Measurements from ENCODE around the gene PTPN22.
"Not testable (repeated sequence)": the region's sequence is repeated elsewhere in the genome, so short reads cannot be mapped to it uniquely, and the experiment has no call there.

Gene PTPN22

DNA sequence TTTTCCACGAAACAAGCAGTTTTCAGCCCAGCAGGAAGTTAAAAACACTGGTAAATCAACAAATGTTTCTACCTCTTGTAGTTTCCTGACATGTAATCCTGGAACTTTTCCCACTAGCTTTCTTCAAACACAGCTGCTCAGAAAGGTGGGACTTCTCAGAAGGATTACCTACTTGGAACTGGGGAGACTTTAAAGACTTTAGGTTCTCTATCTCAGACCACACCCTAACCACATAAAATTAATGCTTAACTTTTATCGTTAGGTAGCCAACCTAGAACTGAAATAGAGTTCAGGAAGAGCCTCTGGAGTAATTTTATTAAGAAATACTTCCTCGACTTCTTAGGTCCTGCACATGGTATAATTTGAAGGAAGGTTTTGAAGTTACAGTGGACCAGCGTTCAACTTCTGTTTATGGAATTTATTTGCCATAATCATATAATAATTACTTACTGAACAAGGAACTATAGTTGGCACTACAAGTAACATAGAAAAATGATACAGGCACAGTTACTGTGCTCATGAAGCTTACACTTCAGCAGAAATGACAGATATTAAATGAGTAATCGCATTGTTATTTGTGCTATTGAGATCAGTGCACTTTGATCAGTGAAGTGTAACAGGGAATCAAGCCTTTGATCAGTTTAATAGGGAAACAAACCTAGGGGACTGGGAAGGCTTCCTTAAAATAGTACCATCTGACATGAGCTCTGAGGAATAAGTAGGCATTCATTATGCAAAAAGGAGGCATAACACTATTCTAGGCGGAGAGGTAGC, 16.1 kb upstream of the PTPN22 start, which contains the start of gene BCL2L15:
BCL2L15 (minus strand) TSS at position 180 of the 774 bp plus-strand sequence. CDS start 206 bp downstream, outside the sequence.
- no peak for DNase-seq (ENCODE audit: low read depth)

DNA sequence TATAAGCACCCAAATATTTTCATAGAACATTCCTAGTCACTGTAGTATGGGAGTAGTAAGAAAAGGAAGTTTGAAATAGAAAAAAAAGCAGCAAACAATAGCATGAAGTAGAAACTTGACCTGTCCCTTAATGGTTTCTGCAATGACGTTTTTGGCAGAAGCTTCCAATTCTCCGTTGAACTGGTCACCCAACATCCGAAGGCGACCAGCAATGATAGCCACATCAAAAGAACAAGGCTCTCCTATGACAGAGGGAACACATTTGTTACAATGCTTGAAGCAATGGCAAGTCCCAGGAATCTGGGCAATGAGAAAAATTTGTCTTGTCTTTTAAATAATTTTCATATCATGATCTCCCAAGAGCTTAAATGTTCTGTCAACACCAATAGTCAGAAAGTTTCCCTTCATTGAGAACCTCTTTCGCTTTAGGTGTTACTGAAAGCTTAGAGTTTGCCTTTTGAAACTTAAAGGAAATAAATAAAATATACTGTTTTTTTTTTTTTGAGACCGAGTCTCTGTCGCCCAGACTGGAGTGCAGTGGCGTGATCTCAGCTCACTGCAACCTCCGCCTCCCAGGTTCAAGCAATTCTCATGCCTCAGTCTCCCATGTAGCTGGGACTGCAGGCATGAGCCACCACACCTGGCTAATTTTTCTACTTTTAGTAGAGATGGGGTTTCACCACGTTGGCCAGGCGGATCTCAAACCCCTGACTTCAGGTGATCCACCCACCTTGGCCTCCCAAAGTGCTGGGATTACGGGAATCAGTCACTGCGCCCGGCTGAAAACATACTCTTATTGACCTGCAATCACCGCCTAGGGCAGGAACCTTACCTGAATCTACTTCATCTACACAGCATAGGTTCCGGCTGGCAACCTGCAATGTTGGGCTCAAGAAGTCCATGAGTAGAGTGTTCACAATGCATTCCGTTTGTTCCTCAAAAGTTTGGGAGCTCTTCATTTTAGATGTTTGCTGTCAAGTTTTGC, 15.2 kb upstream of the PTPN22 start:
- DNase-seq (ENCODE audit: low read depth), result no peak

DNA sequence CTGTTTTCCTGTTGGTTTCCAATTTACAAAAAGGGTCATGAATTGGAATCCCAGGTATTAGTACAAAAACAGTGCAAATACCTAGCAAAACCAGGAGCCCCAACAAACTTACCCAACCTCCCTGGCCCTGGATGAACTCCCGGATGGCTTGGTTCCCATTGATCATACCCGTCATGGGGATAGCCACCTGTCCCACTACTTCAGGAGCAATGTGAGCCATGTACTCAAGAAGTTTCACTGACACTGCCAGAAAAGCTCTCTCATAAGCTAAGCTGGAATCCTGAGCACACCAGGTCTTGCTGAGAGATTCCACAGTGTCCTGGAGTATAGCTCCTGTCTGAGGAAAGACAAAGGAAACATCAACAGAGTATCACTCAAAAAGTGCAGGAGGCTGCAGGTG, 10.1 kb upstream of the PTPN22 start:
- no peak for DNase-seq (ENCODE audit: low read depth)

DNA sequence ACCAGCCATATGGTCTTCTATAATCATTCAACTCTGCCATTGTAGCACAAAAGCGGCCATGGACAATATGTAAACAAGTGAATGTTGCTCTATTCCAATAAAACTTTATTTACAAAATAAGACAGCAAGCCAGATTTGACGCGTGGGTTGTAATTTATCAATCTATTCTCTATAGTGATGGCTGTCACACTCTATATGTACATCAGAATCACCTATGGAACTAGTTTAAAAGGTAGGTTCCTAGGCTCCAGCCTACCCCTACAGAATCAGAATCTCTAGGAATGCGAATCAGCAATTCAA, 8.2 kb upstream of the PTPN22 start:
- no peak for DNase-seq (ENCODE audit: low read depth)

DNA sequence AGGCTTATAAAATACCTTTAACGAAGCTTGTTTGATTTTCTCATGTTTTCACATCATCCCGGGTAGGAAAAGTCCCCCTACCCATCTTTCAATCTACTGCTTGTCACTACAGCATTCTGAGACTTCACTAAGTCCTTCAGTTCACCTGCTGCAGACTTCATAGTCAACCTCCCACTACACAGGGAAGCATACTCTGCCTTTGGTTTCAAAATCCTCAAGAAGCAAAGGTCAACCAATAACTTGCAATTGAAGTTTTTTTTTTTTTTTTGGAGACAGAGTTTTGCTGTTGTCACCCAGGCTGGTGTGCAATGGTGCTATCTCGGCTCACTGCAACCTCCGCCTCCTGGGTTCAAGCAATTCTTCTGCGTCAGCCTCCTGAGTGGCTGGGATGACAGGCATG, 4.7 kb upstream of the PTPN22 start:
- DNase-seq (ENCODE audit: low read depth), result no peak

DNA sequence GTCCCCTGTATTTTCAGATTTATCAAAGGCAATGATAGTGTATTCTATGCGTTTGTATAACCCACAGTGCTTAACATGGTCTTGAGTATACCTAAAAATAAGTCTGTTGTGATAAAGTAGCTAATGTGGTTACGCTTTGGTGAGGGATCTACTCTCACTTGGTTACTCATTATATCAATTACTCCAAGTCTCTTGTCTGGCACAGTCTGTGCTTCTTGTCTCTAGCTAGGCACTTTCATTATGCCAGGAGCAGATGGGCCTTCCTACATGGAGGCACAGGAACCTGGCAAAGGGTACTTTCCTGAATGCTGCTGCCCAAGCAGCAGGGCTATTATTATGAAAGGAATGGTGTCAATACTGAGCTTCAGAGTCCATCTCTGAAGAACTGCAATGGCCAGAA, 4.2 kb upstream of the PTPN22 start:
- no peak for DNase-seq (ENCODE audit: low read depth)

DNA sequence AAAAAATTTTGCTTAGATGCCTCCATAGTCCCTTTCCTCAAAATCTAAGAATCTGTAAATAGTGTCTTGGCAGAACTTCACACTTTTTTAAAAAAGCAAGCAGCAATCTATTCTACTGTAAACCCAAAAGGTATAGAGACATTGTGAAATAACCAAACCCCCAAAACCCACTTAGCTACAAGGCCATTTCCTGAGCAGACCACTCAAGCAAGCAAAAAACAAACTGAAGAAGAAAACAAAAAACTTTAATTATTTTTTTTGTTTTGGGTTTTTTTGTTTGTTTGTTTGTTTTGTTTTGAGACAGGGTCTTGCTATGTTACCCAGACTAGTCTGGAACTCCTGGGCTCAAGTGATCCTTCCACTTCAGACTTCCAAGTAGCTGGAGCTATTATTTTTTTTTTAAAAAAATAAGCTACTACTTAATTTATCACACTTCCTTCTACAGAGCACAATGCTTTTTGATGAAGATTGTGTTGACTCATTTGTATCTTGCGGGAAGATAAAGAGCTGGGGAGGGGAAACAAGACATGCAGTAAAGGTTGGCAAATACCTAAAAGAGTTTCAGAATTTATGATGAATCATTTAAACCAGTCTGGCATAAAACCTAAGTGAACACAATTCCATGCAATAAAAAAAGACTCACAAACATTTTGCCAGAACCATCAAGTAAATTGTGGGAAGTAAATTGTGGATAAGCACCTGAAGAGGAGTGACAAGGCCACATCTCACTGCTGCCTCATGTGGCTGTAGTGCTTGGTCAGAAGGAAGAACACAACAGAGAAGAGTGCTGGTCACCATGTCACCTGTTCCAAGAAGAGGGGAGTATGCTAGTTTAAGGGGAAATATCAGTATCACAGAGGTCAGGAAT, 2.7 kb upstream of the PTPN22 start:
- no peak for DNase-seq (ENCODE audit: low read depth)

DNA sequence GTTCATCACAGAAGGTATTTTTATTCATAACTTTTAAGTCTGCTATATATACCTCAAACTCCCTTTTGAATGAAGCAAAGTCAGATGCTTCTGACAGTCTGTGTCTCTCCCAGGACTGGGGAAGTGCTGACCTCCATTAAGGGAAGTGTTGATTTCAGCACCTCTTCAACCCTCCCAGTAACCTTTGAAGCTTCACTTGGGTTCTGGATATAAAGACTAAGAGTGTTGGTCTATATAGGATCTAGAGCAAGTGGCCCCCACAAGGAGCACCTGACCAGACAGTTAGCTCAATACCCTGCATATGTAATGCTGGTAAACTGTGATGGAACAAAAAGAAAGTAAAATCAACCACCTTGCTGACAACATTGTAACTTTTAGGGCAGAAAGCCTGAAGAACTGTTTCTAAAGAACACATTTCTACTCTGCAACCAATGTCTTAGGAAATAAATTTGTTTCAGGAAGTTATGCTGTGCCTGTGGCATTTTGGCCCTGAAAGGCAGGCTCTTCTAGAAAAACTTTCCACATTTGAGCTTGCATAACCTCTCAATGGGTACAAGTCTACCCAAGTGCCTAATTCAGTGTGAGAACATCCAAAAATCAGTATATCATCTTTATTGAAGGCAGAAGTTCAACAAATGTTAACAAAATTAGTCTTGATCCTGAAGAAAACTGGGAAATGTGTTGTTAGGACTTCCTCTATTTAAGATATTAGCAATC, 865 bp upstream of the PTPN22 start:
- DNase-seq (ENCODE audit: low read depth), result no peak

DNA sequence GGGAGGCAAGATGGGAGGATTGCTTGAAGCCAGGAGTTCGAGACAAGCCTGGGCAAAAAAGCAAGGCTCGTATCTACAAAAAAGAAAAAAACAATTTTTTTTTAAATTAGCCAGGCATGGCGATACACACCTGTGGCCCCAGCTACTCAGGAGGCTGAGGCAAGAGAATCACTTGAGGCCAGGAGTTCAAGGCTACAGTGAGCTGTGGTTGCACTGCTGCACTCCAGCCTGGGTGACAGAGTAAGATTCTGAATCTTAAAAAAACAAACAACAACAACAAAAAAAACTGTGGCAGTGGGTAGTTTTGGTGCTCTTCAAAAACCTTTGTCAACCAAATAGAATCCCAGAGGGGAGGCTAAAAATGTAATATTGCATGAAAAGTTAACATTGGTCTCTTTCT, 734 bp downstream of the PTPN22 start:
- DNase-seq (ENCODE audit: low read depth), result no peak

DNA sequence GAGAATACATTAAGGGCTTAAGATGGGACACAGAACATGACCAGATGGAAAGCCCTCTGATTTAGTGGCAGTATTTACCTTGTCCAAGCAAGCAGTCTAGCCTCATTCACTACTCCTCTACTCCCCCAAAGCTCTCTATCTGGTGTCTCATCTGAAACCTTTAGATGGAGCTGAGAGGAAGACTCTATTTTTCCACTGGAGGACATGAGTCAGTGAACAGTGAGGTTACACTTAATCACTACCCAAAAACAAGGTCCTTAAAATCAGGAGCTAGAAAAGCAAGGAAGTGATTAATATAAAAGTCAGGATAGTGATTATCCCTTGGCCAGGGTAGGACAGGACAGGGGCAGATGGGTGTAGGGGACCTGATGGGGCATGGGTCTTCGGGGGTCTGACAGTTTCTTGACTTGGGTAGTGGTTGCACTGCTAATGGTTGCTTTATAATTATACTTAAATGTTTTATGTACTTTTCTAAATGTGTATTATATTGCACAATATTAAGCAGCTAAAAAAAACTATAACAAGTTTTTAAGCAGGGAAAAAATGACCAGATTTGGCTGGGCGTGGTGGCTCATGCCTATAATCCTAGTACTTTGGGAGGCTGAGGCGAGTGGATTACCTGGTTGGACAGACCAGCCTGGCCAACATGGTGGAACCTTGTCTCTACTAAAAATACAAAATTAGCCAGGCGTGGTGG, 3.0 kb downstream of the PTPN22 start:
- DNase-seq (ENCODE audit: low read depth), result no peak

DNA sequence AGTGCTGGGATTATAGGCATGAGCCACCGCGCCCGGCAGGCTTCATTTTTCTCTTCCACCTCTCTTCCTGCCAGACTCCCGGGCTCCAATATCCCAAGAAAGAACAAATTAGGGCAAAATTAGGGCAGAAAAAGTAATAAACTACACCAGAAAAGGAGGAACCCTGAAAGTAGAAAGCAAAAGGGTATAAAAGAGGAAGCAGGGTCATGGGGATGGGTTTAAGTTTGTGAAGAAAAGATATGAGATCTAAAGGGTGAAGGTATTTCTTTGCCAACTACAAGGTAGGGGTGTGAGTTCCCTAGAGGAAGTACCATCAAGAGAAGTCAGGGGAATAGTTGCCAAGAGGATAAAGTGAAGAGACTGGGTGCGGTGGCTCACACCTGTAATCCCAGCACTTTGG, 9.9 kb downstream of the PTPN22 start:
- no peak for DNase-seq (ENCODE audit: low read depth)

DNA sequence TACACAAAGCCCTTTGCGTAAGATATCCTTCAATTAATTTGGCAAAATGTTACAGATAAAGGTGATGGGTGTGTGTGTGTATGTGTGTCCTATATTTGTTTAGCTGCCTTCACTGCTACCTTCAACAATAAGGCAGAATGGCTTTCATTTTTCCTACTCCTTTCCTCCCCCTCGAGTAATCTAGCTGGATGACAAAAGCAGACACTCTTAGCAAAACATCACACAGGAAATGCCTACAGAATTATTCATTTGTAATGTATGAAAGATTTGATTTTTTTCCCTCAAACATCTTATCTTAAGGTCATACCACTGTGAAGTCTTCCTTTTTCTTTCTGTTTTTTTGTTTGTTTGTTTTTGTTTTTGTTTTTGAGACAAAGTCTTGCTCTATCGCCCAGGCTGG, 10.6 kb downstream of the PTPN22 start:
- no peak for DNase-seq (ENCODE audit: low read depth)

DNA sequence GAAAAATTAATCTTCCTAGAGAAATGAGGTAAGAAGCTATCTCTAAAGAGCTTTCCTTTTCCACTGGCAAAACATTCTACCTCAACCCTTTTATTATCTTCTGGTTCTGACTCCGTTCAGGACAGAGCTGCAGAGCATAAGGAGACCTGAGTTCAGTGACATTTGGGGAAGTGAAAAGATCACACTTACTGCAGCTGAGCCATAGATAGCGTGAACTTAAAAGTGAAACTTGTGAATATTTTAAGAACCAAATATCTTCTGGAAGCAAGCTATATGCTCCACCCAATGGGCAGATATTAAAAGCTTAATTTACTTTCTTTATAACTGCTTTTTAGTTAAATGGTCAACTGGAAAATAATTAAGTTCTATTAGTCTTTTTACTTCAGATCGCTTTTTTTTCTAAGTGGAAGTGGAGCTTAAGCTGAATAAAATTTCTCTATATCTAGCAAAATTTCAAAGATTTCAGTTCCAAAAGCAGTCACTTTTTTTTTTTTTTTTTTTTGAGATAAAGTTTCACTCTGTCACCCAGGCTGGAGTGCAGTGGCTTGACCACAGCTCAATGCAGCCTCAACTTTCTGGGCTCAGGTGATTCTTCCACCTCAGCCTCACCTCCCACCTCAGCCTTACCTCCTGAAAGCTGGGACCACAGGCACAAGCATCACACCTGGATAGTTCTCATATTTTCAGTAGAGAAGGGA, 11.9 kb downstream of the PTPN22 start:
- DNase-seq (ENCODE audit: low read depth), result no peak

DNA sequence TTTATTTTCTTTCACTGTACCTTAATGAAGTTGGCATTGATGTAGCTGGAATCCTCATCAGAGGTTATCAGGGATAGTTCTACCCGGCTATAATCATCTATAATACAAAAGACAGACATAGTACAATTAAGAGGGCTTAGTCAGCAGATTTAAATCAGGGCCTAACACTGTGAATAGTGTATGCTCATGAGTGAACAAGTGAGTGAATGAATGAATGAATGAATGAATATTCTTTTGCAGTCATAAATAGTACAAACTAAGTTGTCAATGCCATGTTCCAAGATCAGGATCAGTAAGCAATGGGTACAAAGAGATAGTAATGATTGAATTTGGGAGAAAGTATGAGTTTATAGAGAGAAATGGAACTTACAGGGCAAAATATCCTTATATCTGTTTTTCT, 12.5 kb downstream of the PTPN22 start:
- no peak for DNase-seq (ENCODE audit: low read depth)

DNA sequence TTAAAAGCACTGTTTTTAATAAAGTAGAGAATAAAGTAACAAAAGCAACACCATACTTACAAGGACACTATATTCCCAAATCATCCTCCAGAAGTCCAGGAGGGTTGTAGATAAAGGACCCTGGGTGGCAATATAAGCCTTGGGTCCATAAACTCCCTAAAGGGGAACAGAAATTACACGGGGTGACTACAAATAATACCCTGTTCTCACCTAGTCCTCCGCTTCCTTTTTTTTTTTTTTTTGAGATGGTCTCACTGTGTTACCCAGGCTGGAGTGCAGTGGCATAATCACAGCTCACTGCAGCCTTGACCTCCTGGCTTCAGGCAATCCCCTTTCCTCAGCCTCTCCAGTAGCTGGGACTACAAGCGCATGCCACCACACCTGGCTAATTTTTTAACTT, 13.1 kb downstream of the PTPN22 start:
- no peak for DNase-seq (ENCODE audit: low read depth)

DNA sequence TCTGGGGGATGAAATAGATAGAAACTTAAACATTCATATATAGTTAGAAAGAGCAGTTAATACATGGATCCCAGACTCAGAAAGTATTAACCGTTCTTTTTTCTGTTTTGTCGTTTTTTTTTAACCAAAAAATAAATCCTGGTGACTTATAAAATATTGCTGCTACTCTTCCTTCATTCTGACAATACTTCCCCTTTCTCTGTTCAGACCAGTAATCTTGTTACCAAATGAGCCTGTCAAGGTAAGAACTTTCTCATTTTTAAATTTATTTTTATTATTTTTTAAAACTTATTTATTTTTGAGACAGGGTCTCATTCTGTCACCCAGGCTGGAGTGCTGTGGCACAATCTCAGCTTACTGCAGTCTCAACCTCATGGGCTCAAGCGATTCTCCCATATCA, 13.7 kb downstream of the PTPN22 start:
- DNase-seq (ENCODE audit: low read depth), result no peak

DNA sequence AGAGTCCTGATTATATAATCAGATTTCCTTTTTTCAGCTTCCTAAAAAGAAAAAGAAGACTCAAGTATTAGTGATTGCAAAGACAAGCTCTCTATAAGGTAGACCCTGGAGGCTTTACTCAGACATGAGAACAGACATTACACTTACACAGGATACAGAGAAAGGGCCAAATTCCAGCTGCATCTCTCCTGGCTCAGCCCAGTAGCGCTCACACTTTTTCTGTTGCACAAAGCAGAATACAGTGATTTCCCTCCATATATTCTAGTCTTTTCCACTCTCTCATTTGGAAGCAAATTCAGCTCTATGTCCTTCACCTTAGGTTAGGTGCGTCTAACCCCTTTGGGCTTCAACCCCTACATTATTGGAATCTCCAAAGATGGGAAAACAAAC, 15.1 kb downstream of the PTPN22 start:
- no peak for DNase-seq (ENCODE audit: low read depth)

DNA sequence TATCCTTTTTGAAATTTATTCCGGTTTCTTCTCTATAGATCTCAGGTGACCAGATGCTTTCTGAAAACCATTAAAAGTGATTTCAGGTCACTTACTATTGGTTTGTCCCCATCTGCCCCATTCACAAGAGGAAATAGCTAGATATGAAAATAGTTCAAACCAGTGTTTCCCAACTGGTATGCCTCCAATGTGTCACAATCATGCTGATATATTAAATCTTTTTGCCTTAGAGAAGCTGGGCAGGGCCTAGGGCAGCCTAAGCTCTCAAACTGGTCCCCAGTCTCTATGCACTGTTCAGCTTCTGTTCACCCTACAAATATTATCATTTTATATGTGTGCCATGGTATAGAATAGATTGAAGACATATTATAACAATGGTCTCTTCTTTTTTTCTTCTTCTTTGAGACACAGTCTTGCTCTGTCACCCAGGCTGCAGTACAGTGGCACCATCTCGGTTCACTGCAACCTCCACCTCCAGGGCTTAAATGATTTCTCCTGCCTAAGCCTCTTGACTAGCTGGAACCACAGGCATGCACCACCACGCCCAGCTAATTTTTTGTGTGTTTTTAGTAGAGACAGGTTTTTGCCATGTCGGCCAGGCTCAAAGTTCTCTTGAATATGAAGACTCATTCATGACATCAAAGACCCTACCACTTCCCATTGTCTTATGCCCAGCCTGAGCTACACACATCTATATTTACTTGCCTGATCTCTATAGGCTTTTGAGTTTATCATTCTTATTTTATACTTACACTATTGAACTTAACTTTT, 15.7 kb downstream of the PTPN22 start:
- no peak for DNase-seq (ENCODE audit: low read depth)

DNA sequence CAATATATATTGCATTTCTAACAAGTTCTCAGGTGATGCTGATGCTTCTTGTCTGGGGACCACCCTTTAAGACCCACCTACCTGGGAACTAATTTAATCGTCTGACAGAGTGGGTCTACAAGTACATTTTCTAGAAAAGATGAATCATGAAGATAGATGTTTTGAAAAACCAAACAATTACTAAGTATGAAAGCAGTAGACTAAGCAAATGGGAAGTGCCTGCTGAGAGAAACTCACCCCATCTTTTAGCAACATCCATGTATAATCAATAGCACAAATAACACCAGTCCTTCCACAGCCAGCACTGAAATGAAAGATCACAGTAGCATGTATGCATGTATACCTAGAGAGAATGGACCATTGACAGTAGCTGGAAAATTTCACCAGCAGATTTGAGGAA, 17.3 kb downstream of the PTPN22 start:
- no peak for DNase-seq (ENCODE audit: low read depth)

DNA sequence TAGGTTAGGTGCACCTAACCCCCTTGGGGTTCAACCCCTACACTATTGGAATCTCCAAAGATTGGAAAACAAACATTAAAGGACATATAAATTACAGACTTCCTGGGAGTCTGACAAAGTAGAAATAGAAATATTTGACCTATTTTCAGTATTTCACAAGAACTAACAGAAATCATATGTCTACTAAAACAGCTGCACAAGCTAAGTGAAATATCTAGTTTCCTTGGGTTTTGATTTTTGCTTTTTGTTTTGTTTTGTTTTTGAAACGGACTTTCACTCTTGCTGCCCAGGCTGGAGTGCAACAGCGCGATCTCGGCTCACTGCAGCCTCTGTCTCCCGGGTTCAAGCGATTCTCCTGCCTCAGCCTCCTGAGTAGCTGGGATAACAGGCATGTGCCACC, 18.8 kb downstream of the PTPN22 start:
- DNase-seq (ENCODE audit: low read depth), result not testable (repeated sequence)
